PFSK-1 (cell line): ENCODE data around the gene BRCA2.

Experiments
- FOXP2 ChIP-seq: optimal IDR thresholded peaks from 2 replicates; pipeline ENCODE3; 2011; ENCODE audit warnings: borderline replicate concordance, control low read depth, inconsistent platforms; ENCODE audit not compliant: insufficient read depth; ENCODE audit errors: extremely low read length, extremely low read depth
- POLR2AphosphoS5 ChIP-seq: IDR thresholded peaks from 2 replicates; pipeline ENCODE4 v1.6.1; 2012; ENCODE audit warnings: low read depth, mild to moderate bottlenecking, control low read depth, low read length, moderate library complexity
- SIN3A ChIP-seq: IDR thresholded peaks from 2 replicates; pipeline ENCODE4 v1.6.1; 2012; ENCODE audit warnings: mild to moderate bottlenecking, low read length, moderate library complexity, borderline replicate concordance; ENCODE audit not compliant: insufficient read depth
- TAF1 ChIP-seq: IDR thresholded peaks from 2 replicates; pipeline ENCODE4 v1.6.1; 2012; ENCODE audit warnings: low read length, control low read depth, borderline replicate concordance; ENCODE audit not compliant: insufficient read depth
- TF ChIP-seq, protein P1 (sequence below), 2 experiments: IDR thresholded peaks; 2 replicates each; pipeline versions ENCODE4 v1.6.1 to v1.8.0; 2011 to 2012; ENCODE audit warnings: low read depth in 2 of 2, low read length in 2 of 2, control low read depth in 1 of 2, inconsistent platforms in 1 of 2, mild to moderate bottlenecking in 1 of 2, moderate library complexity in 1 of 2; ENCODE audit not compliant: insufficient read depth in 1 of 2

- no peak for TF ChIP-seq POLR2AphosphoS5
- TF ChIP-seq, protein P1, sequence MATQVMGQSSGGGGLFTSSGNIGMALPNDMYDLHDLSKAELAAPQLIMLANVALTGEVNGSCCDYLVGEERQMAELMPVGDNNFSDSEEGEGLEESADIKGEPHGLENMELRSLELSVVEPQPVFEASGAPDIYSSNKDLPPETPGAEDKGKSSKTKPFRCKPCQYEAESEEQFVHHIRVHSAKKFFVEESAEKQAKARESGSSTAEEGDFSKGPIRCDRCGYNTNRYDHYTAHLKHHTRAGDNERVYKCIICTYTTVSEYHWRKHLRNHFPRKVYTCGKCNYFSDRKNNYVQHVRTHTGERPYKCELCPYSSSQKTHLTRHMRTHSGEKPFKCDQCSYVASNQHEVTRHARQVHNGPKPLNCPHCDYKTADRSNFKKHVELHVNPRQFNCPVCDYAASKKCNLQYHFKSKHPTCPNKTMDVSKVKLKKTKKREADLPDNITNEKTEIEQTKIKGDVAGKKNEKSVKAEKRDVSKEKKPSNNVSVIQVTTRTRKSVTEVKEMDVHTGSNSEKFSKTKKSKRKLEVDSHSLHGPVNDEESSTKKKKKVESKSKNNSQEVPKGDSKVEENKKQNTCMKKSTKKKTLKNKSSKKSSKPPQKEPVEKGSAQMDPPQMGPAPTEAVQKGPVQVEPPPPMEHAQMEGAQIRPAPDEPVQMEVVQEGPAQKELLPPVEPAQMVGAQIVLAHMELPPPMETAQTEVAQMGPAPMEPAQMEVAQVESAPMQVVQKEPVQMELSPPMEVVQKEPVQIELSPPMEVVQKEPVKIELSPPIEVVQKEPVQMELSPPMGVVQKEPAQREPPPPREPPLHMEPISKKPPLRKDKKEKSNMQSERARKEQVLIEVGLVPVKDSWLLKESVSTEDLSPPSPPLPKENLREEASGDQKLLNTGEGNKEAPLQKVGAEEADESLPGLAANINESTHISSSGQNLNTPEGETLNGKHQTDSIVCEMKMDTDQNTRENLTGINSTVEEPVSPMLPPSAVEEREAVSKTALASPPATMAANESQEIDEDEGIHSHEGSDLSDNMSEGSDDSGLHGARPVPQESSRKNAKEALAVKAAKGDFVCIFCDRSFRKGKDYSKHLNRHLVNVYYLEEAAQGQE (IDR thresholded peaks at IDR 0.05; ENCODE audit: insufficient read depth in 1 of 2, low read depth in 2 of 2, low read length in 2 of 2) = no peak
- TF ChIP-seq SIN3A = no peak
- no peak for TF ChIP-seq TAF1
- TF ChIP-seq FOXP2 = no peak
Observed at GRCh38 chr13:32362574-32362973, 47.3 kb downstream of the BRCA2 start.
